Keratinocyte (primary cell): ENCODE measurements around the gene GRN.
A peak's percentile ranks its signal among the peaks of the same experiment; 100 is the strongest.

ENCODE experiments used
- EZH2 ChIP-seq: IDR thresholded peaks from one replicate; pipeline ENCODE4 v1.6.1; 2012; ENCODE audit warnings: inconsistent platforms, mild to moderate bottlenecking, low read length, moderate library complexity
- TF ChIP-seq, protein P1 (sequence below), 3 experiments: IDR thresholded peaks in 1 of 3; conservative IDR thresholded peaks in 1 of 3; optimal IDR thresholded peaks in 1 of 3; 2 replicates in 2 of 3; 3 replicates in 1 of 3; pipeline versions ENCODE3 to v1.5.1; 2011; ENCODE audit warnings: low read length in 3 of 3, mild to moderate bottlenecking in 3 of 3, moderate library complexity in 2 of 3, control low read depth in 1 of 3, inconsistent platforms in 1 of 3; ENCODE audit not compliant: insufficient read depth in 2 of 3; ENCODE audit errors: extremely low read depth in 1 of 3

DNA sequence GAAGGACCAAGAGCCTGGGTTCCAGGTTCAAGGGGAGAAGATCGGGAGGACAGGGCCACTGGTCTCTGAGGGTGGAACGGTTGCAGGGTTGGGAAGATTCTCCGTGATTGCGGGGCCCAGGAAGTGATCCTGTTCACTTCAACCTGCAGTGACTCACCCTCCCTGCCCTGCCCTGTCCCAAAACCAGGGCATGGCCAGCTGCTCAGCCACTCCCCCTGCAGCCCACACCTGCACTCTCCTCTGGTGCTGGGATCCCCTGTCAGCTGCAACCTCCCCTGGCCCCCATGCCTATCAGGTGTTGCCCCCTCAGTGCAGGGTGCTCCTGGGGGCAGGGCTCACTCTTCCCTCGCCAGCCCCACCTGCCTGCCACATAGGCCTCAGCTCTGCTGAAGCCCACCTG is 35.6 kb upstream of the GRN start:
- TF ChIP-seq, protein P1, sequence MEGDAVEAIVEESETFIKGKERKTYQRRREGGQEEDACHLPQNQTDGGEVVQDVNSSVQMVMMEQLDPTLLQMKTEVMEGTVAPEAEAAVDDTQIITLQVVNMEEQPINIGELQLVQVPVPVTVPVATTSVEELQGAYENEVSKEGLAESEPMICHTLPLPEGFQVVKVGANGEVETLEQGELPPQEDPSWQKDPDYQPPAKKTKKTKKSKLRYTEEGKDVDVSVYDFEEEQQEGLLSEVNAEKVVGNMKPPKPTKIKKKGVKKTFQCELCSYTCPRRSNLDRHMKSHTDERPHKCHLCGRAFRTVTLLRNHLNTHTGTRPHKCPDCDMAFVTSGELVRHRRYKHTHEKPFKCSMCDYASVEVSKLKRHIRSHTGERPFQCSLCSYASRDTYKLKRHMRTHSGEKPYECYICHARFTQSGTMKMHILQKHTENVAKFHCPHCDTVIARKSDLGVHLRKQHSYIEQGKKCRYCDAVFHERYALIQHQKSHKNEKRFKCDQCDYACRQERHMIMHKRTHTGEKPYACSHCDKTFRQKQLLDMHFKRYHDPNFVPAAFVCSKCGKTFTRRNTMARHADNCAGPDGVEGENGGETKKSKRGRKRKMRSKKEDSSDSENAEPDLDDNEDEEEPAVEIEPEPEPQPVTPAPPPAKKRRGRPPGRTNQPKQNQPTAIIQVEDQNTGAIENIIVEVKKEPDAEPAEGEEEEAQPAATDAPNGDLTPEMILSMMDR (optimal IDR thresholded peaks at IDR 0.05 in 1 of 3, IDR thresholded peaks at IDR 0.05 in 1 of 3, conservative IDR thresholded peaks at IDR 0.05 in 1 of 3; ENCODE audit: extremely low read depth in 1 of 3, insufficient read depth in 2 of 3, low read length in 3 of 3) = peak in 1 of 3 experiments; percentile 31
- TF ChIP-seq EZH2 = no peak
